ENCODE measurements around the gene XPR1.

DNA sequence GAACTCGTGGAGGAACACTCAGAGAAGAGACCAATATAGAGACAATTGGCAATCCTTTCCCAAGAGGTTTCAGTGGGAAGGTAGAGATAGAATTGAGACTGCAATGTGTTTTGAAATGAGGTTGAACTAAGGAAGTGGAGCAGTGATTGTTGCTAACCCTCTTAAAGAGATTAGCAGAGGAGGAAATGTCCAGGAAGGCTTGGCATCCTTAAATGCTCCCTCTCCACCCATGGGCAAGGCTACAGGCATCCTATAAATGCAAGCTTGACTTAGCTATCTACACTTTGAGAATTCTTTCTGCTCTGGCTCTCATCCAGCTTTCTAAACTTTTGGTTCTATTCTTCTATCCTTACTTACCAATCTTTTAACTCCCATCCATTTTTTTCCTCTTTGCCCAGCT, 30.3 kb upstream of the XPR1 start:
- TF ChIP-seq, protein P1, sequence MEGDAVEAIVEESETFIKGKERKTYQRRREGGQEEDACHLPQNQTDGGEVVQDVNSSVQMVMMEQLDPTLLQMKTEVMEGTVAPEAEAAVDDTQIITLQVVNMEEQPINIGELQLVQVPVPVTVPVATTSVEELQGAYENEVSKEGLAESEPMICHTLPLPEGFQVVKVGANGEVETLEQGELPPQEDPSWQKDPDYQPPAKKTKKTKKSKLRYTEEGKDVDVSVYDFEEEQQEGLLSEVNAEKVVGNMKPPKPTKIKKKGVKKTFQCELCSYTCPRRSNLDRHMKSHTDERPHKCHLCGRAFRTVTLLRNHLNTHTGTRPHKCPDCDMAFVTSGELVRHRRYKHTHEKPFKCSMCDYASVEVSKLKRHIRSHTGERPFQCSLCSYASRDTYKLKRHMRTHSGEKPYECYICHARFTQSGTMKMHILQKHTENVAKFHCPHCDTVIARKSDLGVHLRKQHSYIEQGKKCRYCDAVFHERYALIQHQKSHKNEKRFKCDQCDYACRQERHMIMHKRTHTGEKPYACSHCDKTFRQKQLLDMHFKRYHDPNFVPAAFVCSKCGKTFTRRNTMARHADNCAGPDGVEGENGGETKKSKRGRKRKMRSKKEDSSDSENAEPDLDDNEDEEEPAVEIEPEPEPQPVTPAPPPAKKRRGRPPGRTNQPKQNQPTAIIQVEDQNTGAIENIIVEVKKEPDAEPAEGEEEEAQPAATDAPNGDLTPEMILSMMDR (IDR thresholded peaks at IDR 0.05; ENCODE audit: low read depth, low read length), result no peak
- no peak for TF ChIP-seq MYC (IDR thresholded peaks at IDR 0.05; ENCODE audit: low read depth, low read length)
